Bronchial epithelial cell (primary cell): Measurements from ENCODE around the gene DAB1. TPM values are rescaled to one million over a fixed set of nuclear protein-coding genes. Genes with fewer than 3 reads are reported as not detected.

Source experiments
- DNase-seq: peaks from one replicate; pipeline ENCODE4 v3.0.0-alpha.2; 2010; ENCODE audit warnings: low read depth
- FAIRE-seq: peaks from 2 replicates; lab custom pipeline; 2011; peaks lifted over from hg19 to GRCh38; lab: Jason Lieb, UNC
- H3K27me3 ChIP-seq: 2 replicates; pipeline ENCODE4 v1.5.1; 2011; ENCODE audit warnings: low read length; ENCODE audit not compliant: control insufficient read depth, insufficient read depth
- H3K36me3 ChIP-seq: 2 replicates; pipeline ENCODE4 v1.5.1; 2011; ENCODE audit warnings: low read length; ENCODE audit not compliant: control insufficient read depth, insufficient read depth
- H3K4me3 ChIP-seq: 2 replicates; pipeline ENCODE4 v1.5.1; 2011; ENCODE audit warnings: mild to moderate bottlenecking, low read depth, low read length, control low read depth
- CTCF ChIP-seq: IDR thresholded peaks from 2 replicates; pipeline ENCODE4 v1.5.1; 2011; ENCODE audit warnings: mild to moderate bottlenecking, moderate library complexity, low read length, control low read depth, inconsistent platforms; ENCODE audit not compliant: insufficient read depth, severe bottlenecking
- total RNA-seq: library from RNA; depleted of rRNA; stranded (reverse); fragments of >200 nt; gene quantifications from 2 replicates; pipeline ENCODE4 v1.2.1, GENCODE V29; 2014

DAB1 gene
- total RNA-seq, 1 donor from 2014 or later = not detected

GRCh38 chr1:57111175-57111574 is 312.7 kb downstream of the DAB1 start:
- no peaks in the 10 kb centered on the region for H3K36me3 ChIP-seq
- TF ChIP-seq CTCF = no peak
- FAIRE-seq = no peak
- H3K4me3 ChIP-seq = no peak overlapping the region
- no peaks in the 10 kb centered on the region for H3K27me3 ChIP-seq
- DNase-seq = peak; percentile 43

DNA sequence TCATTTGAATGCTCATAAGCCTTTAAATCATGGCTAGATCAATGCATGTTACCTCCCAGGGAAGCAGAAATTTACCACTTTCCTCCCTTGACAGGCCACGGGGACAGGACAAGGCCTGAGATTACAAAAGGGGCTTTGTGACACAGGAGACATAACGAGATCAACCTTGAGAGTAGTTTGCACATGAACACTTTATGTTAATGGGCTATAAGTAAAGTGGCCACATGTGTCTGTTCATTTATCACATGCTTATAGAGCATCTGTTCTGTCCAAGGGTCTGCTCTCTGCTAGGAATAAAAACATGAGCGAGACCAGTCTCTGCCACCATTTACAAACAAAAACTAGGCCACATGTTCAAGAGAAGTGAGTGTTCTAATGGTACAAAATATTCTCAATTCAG is 314.0 kb downstream of the DAB1 start:
- FAIRE-seq (no peak), DNase-seq (no peak)
- Histone ChIP-seq H3K27me3 (no peaks in the 10 kb centered on the region), H3K36me3 (no peaks in the 10 kb centered on the region), H3K4me3 (no peak overlapping the region)
- TF ChIP-seq CTCF = no peak

DNA sequence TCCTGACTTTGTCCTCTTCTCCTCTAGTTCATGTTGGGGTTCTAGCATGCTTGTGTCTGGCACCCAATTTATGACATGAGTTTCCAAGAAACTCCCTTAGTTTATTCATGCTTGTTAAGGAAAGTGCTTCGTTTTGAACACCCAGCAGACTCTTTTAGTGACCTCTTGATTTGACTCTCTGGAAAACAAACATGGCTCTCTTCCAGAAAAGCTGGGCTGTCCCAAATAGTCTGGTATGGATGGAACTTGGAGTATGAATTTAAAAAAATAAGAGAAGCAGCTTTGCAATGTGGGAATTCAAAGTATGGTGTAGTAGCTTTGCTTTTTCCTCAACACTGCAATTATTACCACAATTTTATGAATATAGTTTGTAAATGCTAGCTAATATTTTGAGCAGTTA is 314.6 kb downstream of the DAB1 start:
- Histone ChIP-seq H3K36me3 (no peaks in the 10 kb centered on the region), H3K4me3 (no peak overlapping the region), H3K27me3 (no peaks in the 10 kb centered on the region)
- TF ChIP-seq CTCF = no peak
- FAIRE-seq (no peak), DNase-seq (no peak)

DNA sequence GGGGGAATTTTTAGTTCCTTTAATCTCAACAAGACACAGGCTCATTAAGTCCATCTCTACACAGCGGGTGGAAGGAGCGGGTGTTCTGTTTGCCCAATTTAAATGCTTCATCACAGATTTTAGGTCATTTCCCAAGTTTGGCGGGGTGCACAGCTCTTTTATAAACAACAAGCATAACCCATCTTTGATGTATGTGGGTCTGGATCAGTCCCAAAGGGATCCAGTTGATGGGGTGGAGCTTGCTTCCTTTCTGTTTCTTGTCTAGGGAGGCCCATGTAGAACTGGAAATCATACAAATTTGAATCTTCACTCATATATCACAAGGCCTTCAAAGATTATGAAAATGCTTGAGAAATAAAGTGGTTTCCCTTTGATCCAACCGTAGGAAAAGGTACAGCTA is 317.6 kb downstream of the DAB1 start:
- FAIRE-seq (no peak), DNase-seq (no peak)
- no peak for TF ChIP-seq CTCF
- Histone ChIP-seq H3K27me3 (no peaks in the 10 kb centered on the region), H3K4me3 (no peak overlapping the region), H3K36me3 (no peaks in the 10 kb centered on the region)

- no peak for TF ChIP-seq CTCF
- DNase-seq (no peak), FAIRE-seq (peak; percentile 76)
- Histone ChIP-seq H3K27me3 (no peaks in the 10 kb centered on the region), H3K4me3 (no peak overlapping the region), H3K36me3 (no peaks in the 10 kb centered on the region)
Observed at GRCh38 chr1:57102561-57103326, 321.1 kb downstream of the DAB1 start.

DNA sequence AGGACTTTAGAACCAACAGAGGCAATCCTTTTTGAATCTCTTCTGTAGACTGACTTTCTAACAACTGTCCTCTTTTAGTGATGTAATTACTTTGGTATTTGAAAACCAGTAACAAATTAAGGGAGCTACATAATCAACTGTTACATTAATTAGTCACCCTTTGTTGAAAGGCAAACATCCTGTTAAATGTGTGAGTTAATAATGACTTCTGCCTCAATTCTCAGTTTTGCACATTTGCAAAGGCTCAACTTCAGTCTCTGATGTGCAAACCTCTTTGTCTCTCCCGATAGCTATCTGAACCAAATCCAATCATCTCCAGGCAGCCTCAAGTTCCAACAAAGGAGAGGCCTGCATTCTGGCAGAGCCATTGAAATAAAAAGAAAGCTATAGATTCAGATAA is 322.7 kb downstream of the DAB1 start:
- Histone ChIP-seq H3K27me3 (no peaks in the 10 kb centered on the region), H3K36me3 (no peaks in the 10 kb centered on the region), H3K4me3 (no peak overlapping the region)
- peak; percentile 84 for DNase-seq
- FAIRE-seq = no peak
- no peak for TF ChIP-seq CTCF
